Cardiac fibroblast (primary cell): ENCODE results near the gene PSMG1.

Experiments
- DNase-seq, 2 donors: peaks; one replicate each; pipeline versions ENCODE4 v3.0.0 to v3.0.0-alpha.2; 2010; ENCODE audit warnings: low read depth in 2 of 2
- H3K4me3 ChIP-seq, 2 donors: replicated peaks in 1 of 2; 1 replicate in 1 of 2; 2 replicates in 1 of 2; pipeline ENCODE4 v1.5.1; 2011; ENCODE audit warnings: low read depth in 2 of 2, low read length in 2 of 2, mild to moderate bottlenecking in 2 of 2, moderate library complexity in 1 of 2
- CTCF ChIP-seq: IDR thresholded peaks from one replicate; pipeline ENCODE4 v1.5.1; 2011; ENCODE audit warnings: low read depth, mild to moderate bottlenecking, low read length, inconsistent platforms

PSMG1 gene

GRCh38 chr21:39156024-39156423 lies 27.2 kb downstream of the PSMG1 start:
- peak in 1 of 2 donors; percentile 77 for DNase-seq
- no peak overlapping the region for H3K4me3 ChIP-seq
- TF ChIP-seq CTCF = no peak

GRCh38 chr21:39155578-39155977 lies 27.7 kb downstream of the PSMG1 start:
- no peak for DNase-seq
- TF ChIP-seq CTCF = no peak
- H3K4me3 ChIP-seq = no peak overlapping the region

GRCh38 chr21:39153842-39154241 lies 29.4 kb downstream of the PSMG1 start:
- no peak for DNase-seq
- no peak overlapping the region for H3K4me3 ChIP-seq
- TF ChIP-seq CTCF = no peak

GRCh38 chr21:39153373-39153772 lies 29.9 kb downstream of the PSMG1 start:
- peak; percentile 13 to 24 for DNase-seq
- peak; percentile 69 for TF ChIP-seq CTCF
- H3K4me3 ChIP-seq = no peak overlapping the region

- no peak for TF ChIP-seq CTCF
- no peak overlapping the region for H3K4me3 ChIP-seq
- no peak for DNase-seq
These were observed 31.0 kb downstream of the PSMG1 start for GRCh38 chr21:39152271-39152670.

- no peak for TF ChIP-seq CTCF
- no peak for DNase-seq
- no peak overlapping the region for H3K4me3 ChIP-seq
These were observed 32.4 kb downstream of the PSMG1 start for GRCh38 chr21:39150877-39151276.

- TF ChIP-seq CTCF = no peak
- no peak overlapping the region for H3K4me3 ChIP-seq
- no peak for DNase-seq
These were observed 32.9 kb downstream of the PSMG1 start for GRCh38 chr21:39150316-39150715.
